ENCODE data around the gene SEMA5B. TPM values are rescaled to one million over a fixed set of nuclear protein-coding genes. Genes with fewer than 3 reads are reported as not detected.

SEMA5B gene
- total RNA-seq, 1 donor from 2014 or later = 21.1 TPM

DNA sequence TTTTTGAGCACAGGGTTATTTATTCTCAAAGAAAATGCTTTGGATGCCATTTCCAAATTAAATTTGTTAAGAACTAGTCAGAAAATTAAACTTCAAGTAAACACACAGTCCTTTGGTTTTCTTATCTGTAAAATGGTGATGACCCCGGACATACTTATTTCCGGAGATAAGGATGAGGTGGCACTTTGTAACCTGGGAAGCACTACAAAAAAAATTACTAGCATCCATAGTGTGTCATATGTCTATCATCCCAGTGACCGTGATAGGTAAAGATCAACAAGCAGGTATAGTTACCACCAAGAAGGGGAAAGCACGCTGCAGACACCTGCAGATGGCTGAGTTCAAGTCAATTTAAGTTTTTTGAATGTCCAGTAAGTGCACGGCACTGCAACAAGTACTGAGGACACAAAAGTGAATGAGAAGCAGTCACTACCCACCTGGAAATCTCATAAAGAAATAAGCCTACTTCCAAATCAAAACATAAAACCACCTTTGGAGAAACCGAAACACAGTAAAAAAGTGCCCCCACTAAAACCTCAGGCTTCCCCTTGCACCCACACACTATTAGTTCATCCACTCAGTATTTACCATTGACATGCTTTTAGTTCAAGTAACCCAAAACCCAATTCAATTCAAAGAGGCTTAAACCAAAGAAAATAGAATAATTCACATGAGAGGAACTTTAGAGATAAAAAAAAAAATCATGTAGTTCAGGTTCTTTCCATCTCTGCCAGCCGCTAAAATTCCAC is 24.6 kb downstream of the SEMA5B start:
- intact Hi-C loops (cut with DNase I) = no loop called here
- no peak for DNase-seq (ENCODE audit: low spot score)

GRCh38 chr3:123002100-123002748 is 25.3 kb downstream of the SEMA5B start:
- intact Hi-C loops (cut with DNase I) = no loop called here
- no peak for DNase-seq (ENCODE audit: low spot score)

DNA sequence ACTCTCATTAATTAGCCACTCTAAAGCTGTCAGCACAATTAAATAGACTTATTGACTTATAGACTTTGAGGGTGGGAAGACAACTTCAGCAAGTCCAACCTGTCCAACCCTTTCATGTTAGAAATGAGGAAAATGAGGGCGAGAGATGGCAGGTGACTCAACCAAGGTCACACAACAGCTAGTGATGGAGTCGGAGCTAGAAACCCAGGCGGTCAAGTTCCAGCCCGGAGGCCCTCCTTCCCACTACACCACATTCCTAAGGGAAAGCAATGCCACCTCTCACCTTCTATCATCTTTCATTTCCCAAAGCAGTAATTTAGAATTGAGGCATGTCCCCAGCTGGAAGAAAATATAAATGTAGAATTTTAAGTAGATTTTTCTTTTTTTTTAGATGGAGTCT is 28.7 kb downstream of the SEMA5B start:
- DNase-seq (ENCODE audit: low spot score) = no peak
- intact Hi-C loops (cut with DNase I) = no loop called here

DNA sequence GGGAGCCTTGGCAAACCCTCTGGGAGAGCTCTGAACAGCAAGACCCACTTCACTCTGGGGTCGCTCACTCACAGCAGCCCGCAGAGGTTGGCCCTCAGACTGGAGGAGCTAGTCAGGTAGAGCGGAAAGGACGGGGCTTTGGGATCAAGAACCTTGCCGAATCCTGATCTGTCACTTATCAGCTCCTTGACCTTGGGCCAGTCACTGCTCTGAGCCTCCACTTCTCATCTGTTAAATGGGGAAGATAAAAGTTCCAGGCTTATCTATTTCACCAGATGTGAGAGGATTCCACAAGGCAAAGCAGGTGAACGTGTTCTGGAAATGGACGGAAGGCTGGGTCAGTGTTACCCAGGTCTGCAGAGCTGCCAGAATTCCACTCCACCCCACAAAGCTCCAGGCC is 29.4 kb downstream of the SEMA5B start:
- intact Hi-C loops (cut with DNase I) = no loop called here
- no peak for DNase-seq (ENCODE audit: low spot score)

- intact Hi-C loops (cut with DNase I) = loop anchor here (2.0 kb wide), 1 partner anchor 27 kb away; no protein-coding TSS in a partner anchor
- DNase-seq (ENCODE audit: low spot score) = no peak
Observed at GRCh38 chr3:122996038-122996580, 31.5 kb downstream of the SEMA5B start.

GRCh38 chr3:122994954-122995353 is 32.6 kb downstream of the SEMA5B start:
- no peak for DNase-seq (ENCODE audit: low spot score)
- intact Hi-C loops (cut with DNase I) = no loop called here

DNA sequence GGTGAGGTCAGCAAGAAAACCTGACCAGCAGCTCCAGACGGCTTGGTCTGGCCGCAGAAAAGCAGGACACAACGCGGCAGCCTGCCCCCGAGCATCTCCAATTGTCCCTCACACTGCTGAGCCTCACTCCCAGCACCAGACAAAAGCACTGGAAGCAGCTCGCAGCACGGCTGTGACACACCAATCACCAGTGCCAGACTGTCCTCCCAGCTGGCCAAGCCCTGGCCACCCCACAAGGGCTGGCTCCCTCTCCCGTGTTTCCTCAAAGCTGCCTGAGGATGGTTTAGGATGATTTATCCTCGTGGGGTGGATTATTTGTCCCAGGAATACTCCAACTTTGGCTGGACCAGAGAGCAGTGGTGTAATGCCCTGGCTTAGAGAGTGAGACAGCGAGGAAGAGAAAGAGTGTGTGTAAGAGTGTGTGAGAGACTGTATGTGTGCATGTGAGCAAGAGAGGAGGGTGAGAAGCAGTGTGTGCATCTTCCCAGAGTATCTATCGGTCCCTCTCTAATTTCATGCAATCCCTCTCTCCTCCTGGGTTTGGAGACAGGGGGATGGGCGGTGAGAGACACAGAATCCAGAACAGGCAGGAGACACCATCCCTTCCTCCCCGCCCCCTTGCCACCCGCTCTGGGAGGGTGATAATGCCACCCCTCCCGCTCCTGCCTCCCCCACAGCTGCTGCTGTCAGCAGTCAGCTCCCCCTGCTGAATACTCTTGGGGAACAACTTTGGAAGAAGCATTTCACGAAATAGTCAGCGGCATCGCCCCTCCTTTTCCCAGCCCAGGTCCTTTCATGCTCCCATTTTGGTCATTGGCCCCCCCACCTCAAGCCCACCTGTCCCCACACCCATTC is 34.2 kb downstream of the SEMA5B start:
- no peak for DNase-seq (ENCODE audit: low spot score)
- intact Hi-C loops (cut with DNase I) = no loop called here

DNA sequence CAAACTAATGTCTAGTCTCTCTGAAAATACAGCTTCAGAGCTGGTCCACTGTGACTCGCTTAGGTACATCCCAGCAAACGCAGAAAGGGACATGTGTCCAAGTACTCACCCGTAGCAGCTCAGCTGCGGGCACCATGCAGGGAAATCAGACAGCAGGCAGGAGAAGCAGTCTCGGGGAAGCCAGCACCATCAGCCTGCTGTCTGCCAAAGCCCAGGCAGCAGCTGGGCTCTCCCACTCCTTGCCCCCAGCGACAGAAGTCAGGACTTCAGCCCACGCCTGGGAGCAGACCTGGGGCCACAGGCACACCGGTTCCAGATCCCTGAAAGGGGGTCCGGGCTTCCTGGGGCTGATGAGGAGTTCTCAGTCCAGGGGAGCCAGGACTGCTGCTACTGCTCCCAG is 34.9 kb downstream of the SEMA5B start:
- intact Hi-C loops (cut with DNase I) = no loop called here
- no peak for DNase-seq (ENCODE audit: low spot score)

- intact Hi-C loops (cut with DNase I) = no loop called here
Observed at GRCh38 chr3:122992133-122992532, 35.4 kb downstream of the SEMA5B start.

GRCh38 chr3:122991236-122991985 is 36.2 kb downstream of the SEMA5B start:
- intact Hi-C loops (cut with DNase I) = no loop called here
- DNase-seq (ENCODE audit: low spot score) = no peak

More at GRCh38 chr3:122992133-122992532, 35.4 kb downstream of the SEMA5B start:
- DNase-seq (ENCODE audit: low spot score) = no peak

GRCh38 chr3:122989856-122990575 is 37.5 kb downstream of the SEMA5B start:
- intact Hi-C loops (cut with DNase I) = no loop called here

GRCh38 chr3:122988508-122988907 is 39.1 kb downstream of the SEMA5B start:
- no peak for DNase-seq (ENCODE audit: low spot score)
- intact Hi-C loops (cut with DNase I) = no loop called here

More at GRCh38 chr3:122989856-122990575, 37.5 kb downstream of the SEMA5B start:
- DNase-seq (ENCODE audit: low spot score) = no peak

GRCh38 chr3:122987736-122988319 is 39.7 kb downstream of the SEMA5B start:
- DNase-seq (ENCODE audit: low spot score) = no peak
- intact Hi-C loops (cut with DNase I) = no loop called here

GRCh38 chr3:122987231-122987630 is 40.3 kb downstream of the SEMA5B start:
- DNase-seq (ENCODE audit: low spot score) = no peak
- intact Hi-C loops (cut with DNase I) = no loop called here

DNA sequence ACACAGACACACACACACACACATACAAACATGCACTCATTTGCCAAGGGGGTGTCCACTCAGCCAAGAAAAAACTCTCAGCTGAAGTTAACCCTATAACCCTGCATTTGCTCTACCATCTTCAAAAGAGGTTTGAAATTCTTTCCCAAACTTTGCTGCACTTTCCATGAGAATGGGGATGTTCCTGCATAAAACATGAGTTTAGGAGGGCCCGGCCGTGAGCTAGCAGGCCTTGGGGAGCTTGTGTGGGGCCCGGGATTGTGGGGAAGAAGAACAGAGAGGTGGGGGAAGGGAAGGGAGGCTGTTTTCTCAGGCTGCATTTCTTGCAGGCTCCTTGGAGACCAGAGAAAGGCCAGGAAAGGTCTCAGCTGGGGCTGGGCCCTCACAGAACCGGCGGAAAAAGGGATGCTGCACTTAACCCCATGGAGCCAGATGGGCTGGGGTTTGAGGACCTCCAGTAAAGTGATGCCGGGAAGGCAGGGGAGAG is 40.8 kb downstream of the SEMA5B start:
- intact Hi-C loops (cut with DNase I) = no loop called here
- DNase-seq (ENCODE audit: low spot score) = no peak

DNA sequence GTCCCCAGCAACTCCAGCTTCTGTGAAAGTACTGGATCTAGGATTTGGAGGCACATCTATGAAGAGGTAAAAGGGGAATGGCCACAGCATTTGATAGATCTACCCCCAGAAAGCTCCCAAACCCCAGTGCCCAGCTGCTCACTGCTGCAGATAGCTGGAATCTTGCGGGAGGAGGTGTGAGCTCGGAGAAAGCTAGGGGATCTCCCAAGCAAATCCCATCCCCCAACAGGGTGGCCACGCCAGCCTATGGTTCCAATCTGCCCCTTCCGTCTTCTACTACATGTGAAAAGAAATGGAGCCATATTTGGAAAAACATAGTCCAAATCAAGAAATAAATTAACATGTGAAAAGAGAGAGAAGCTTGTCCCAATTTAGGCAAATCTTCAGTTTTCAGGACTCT is 42.0 kb downstream of the SEMA5B start:
- intact Hi-C loops (cut with DNase I) = no loop called here
- no peak for DNase-seq (ENCODE audit: low spot score)

DNA sequence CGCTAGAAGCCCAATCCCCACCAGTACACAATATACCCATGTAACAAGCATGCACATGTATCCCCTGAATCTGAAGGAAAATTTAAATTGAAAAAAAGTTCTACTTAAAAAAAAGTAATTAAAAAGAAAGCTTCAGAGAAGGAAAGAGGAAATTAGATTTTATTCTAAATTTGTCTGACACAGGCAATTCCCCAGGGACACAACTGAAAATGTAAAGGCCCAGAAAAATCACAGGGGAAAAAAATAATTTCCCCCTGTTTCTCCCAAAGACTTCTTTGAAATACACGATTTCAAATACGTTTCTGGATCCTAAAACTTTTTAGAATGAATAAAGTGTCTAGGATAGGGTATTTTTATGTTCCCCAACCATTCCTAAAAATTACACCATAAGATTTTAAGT is 42.9 kb downstream of the SEMA5B start:
- intact Hi-C loops (cut with DNase I) = loop anchor here (5.0 kb wide), 1 partner anchor 42 kb away; no protein-coding TSS in a partner anchor
- DNase-seq (ENCODE audit: low spot score) = no peak

DNA sequence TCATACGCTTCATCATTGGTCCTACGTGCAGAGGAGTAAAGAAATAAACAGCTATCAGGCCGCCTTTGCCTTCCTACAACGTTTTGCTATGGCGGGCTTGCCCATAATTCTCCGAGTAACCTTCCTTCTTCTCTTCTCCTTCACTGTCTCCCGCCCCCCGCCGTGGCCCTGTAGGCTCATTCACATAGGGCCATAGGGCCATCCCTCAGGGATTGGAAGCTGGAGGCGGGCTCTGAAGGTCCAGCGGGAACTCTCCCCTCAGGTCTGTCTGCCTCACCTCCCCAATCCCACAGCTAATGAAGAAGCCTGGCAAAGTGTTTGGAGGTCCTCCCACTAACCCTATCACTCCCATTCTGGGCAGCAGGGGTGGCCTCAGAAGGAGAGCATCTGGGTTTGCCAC is 43.6 kb downstream of the SEMA5B start:
- no peak for DNase-seq (ENCODE audit: low spot score)
- intact Hi-C loops (cut with DNase I) = loop anchor here (5.0 kb wide), 1 partner anchor 42 kb away; no protein-coding TSS in a partner anchor

All from cardiac septum (tissue), 1 donor.